HepG2 (cell line): ENCODE measurements around the gene PTPN20. TPM values are rescaled to one million over a fixed set of nuclear protein-coding genes. Genes with fewer than 3 reads are reported as not detected.

ENCODE experiments used
- ATAC-seq: fragments of 200-7000 bp; cut with Tn5 transposase; 3 replicates; pipeline ENCODE4 v1.9.1; 2020; ENCODE audit warnings: mild to moderate bottlenecking, moderate library complexity
- BruUV-seq: library from RNA; stranded (reverse); fragments of 400-500 nt; replicated peaks from 2 replicates; lab custom pipeline; 2021; lab: Mats Ljungman, UMichigan
- CTCF ChIA-PET: fragments of 300-600 bp; formaldehyde crosslinking; extraction: SDS; loops from one replicate; lab custom pipeline; 2021; ENCODE audit warnings: low total read pairs, inconsistent platforms, low intra/inter-chr PET ratio; lab: Yijun Ruan, JAX
- POLR2A ChIA-PET: fragments of 350-600 bp; sonication (Branson Sonifier 250); formaldehyde crosslinking; loops from one replicate; lab custom pipeline; 2020; ENCODE audit warnings: antibody characterized with exemption, inconsistent platforms; lab: Yijun Ruan, JAX
- DNase-seq: peaks from one replicate; pipeline ENCODE4 v3.0.0-alpha.2; 2015; ENCODE audit warnings: low spot score
- FAIRE-seq: peaks from 3 replicates; lab custom pipeline; 2011; peaks lifted over from hg19 to GRCh38; lab: Jason Lieb, UNC
- H2AFZ ChIP-seq: one replicate; pipeline ENCODE4 v1.6.1; 2011; ENCODE audit warnings: low read length, inconsistent platforms
- H3K27ac ChIP-seq: fragments of 300-600 bp; 3 replicates; pipeline ENCODE4 v1.8.0; 2011; ENCODE audit warnings: mixed run types, mild to moderate bottlenecking, mixed read lengths, low read length, inconsistent platforms; ENCODE audit not compliant: insufficient read depth; ENCODE audit errors: extremely low read length
- H3K27me3 ChIP-seq, 2 experiments: fragments of 200-600 bp in 1 of 2; 2 replicates in 1 of 2; 3 replicates in 1 of 2; pipeline versions ENCODE4 v1.6.0 to v1.8.0; 2011; ENCODE audit warnings: low read length in 2 of 2, mild to moderate bottlenecking in 2 of 2, moderate library complexity in 2 of 2, inconsistent platforms in 1 of 2; ENCODE audit not compliant: insufficient read depth in 2 of 2, control insufficient read depth in 1 of 2
- H3K36me3 ChIP-seq, 2 experiments: fragments of 200-600 bp in 1 of 2; replicated peaks in 1 of 2; 2 replicates in 1 of 2; 3 replicates in 1 of 2; pipeline versions ENCODE4 v1.5.1 to v1.8.0; 2011; ENCODE audit warnings: low read length in 2 of 2, inconsistent platforms in 1 of 2; ENCODE audit not compliant: insufficient read depth in 2 of 2, control insufficient read depth in 1 of 2
- H3K4me1 ChIP-seq: 2 replicates; pipeline ENCODE4 v1.5.1; 2012; ENCODE audit warnings: low read length, inconsistent platforms; ENCODE audit not compliant: insufficient read depth
- H3K4me2 ChIP-seq: 2 replicates; pipeline ENCODE4 v1.6.0; 2011; ENCODE audit warnings: low read depth, low read length, inconsistent platforms
- H3K4me3 ChIP-seq, 3 experiments: fragments of 200-600 bp in 1 of 3; sonication (generic), shearing (Covaris generic) in 1 of 3; replicated peaks in 1 of 3; 2 replicates each; pipeline ENCODE4 v1.5.1; 2011 to 2016; ENCODE audit warnings: low read length in 3 of 3, inconsistent platforms in 2 of 3, low read depth in 2 of 3, mild to moderate bottlenecking in 2 of 3, control low read depth in 1 of 3, mixed read lengths in 1 of 3; ENCODE audit not compliant: insufficient read depth in 1 of 3
- H3K79me2 ChIP-seq: one replicate; pipeline ENCODE4 v1.6.1; 2011; ENCODE audit warnings: low read length, inconsistent platforms; ENCODE audit not compliant: insufficient read depth
- H3K9ac ChIP-seq: 2 replicates; pipeline ENCODE4 v1.6.0; 2011; ENCODE audit warnings: mild to moderate bottlenecking, low read depth, low read length, inconsistent platforms; ENCODE audit not compliant: insufficient read depth
- H3K9me3 ChIP-seq: 2 replicates; pipeline ENCODE4 v1.5.1; 2012; ENCODE audit warnings: mild to moderate bottlenecking, low read length
- H4K20me1 ChIP-seq: 2 replicates; pipeline ENCODE4 v1.6.0; 2011; ENCODE audit warnings: inconsistent platforms, mild to moderate bottlenecking, low read length, moderate library complexity; ENCODE audit not compliant: insufficient read depth
- ARHGAP35 ChIP-seq: sonication (generic); formaldehyde crosslinking; IDR thresholded peaks from 2 replicates; pipeline ENCODE4 v1.9.0; 2022; ENCODE audit warnings: mild to moderate bottlenecking, inconsistent platforms, moderate library complexity, missing genetic modification reagents, borderline replicate concordance
- DR1 ChIP-seq: sonication (generic); formaldehyde crosslinking; IDR thresholded peaks from 2 replicates; pipeline ENCODE4 v1.8.0; 2021; ENCODE audit warnings: mild to moderate bottlenecking, missing genetic modification reagents, inconsistent platforms
- EEA1 ChIP-seq: sonication (generic); formaldehyde crosslinking; IDR thresholded peaks from 2 replicates; pipeline ENCODE4 v1.5.1; 2020; ENCODE audit warnings: mild to moderate bottlenecking, missing genetic modification reagents, borderline replicate concordance
- GMEB1 ChIP-seq: sonication (generic); formaldehyde crosslinking; IDR thresholded peaks from 2 replicates; pipeline ENCODE4 v1.5.1; 2020; ENCODE audit warnings: missing genetic modification reagents, mild to moderate bottlenecking, borderline replicate concordance
- HNF4A ChIP-seq: sonication (generic); formaldehyde crosslinking; IDR thresholded peaks from 2 replicates; pipeline ENCODE4 v1.4.0; 2020; ENCODE audit warnings: missing genetic modification reagents
- JUND ChIP-seq: sonication (generic); formaldehyde crosslinking; IDR thresholded peaks from 2 replicates; pipeline ENCODE4 v1.8.0; 2022; ENCODE audit warnings: mild to moderate bottlenecking, missing genetic modification reagents
- KAT2B ChIP-seq: fragments of 150-350 bp; IDR thresholded peaks from 2 replicates; pipeline ENCODE4 v1.6.1; 2014; ENCODE audit warnings: low read depth, low read length, borderline replicate concordance
- KDM2A ChIP-seq: sonication (generic); formaldehyde crosslinking; IDR thresholded peaks from 2 replicates; pipeline ENCODE4 v1.4.0; 2020; ENCODE audit warnings: low read depth, missing genetic modification reagents, borderline replicate concordance
- MAX ChIP-seq: IDR thresholded peaks from 2 replicates; pipeline ENCODE4 v1.6.1; 2012; ENCODE audit warnings: inconsistent platforms
- NFIC ChIP-seq: IDR thresholded peaks from 2 replicates; pipeline ENCODE4 v1.6.1; 2012; ENCODE audit warnings: mild to moderate bottlenecking, low read length, inconsistent platforms
- RFXANK ChIP-seq: IDR thresholded peaks from 2 replicates; pipeline ENCODE4 v1.6.1; 2016
- SETDB1 ChIP-seq: sonication (generic); formaldehyde crosslinking; IDR thresholded peaks from 2 replicates; pipeline ENCODE4 v1.5.1; 2020; ENCODE audit warnings: missing genetic modification reagents, mild to moderate bottlenecking, borderline replicate concordance
- SMC3 ChIP-seq: IDR thresholded peaks from 2 replicates; pipeline ENCODE4 v1.6.1; 2011; ENCODE audit warnings: low read length, improper control_type of control experiment
- TEAD3 ChIP-seq: optimal IDR thresholded peaks from 2 replicates; pipeline ENCODE3; 2016; ENCODE audit warnings: borderline replicate concordance
- ZMYM2 ChIP-seq: sonication (generic); formaldehyde crosslinking; IDR thresholded peaks from 2 replicates; pipeline ENCODE4 v1.8.0; 2022; ENCODE audit warnings: mild to moderate bottlenecking, missing genetic modification reagents
- ZNF20 ChIP-seq: sonication (generic); formaldehyde crosslinking; IDR thresholded peaks from 2 replicates; pipeline ENCODE4 v1.4.0; 2020; ENCODE audit warnings: mild to moderate bottlenecking, moderate library complexity, missing genetic modification reagents
- ZNF253 ChIP-seq: sonication (generic); formaldehyde crosslinking; IDR thresholded peaks from 2 replicates; pipeline ENCODE4 v1.8.0; 2022; ENCODE audit warnings: mild to moderate bottlenecking, missing genetic modification reagents, borderline replicate concordance
- ZNF280B ChIP-seq: sonication (generic); formaldehyde crosslinking; IDR thresholded peaks from 2 replicates; pipeline ENCODE4 v1.5.0; 2020; ENCODE audit warnings: missing genetic modification reagents, mild to moderate bottlenecking, borderline replicate concordance
- ZNF580 ChIP-seq: IDR thresholded peaks from 2 replicates; pipeline ENCODE4 v1.6.1; 2016; ENCODE audit warnings: low read depth, borderline replicate concordance
- ZNF773 ChIP-seq: sonication (generic); formaldehyde crosslinking; IDR thresholded peaks from 2 replicates; pipeline ENCODE4 v1.4.0; 2020; ENCODE audit warnings: missing genetic modification reagents, borderline replicate concordance
- ZNF891 ChIP-seq: sonication (generic); formaldehyde crosslinking; IDR thresholded peaks from 2 replicates; pipeline ENCODE4 v1.5.0; 2020; ENCODE audit warnings: mild to moderate bottlenecking, missing genetic modification reagents
- ZSCAN9 ChIP-seq: IDR thresholded peaks from 2 replicates; pipeline ENCODE4 v1.6.1; 2016; ENCODE audit warnings: borderline replicate concordance
- WGBS: methylation state at CpG from one replicate; pipeline ENCODE4 v1.1.6; 2017; ENCODE audit warnings: low lambda C conversion rate; 5-methylcytosine and 5-hydroxymethylcytosine counted together
- in situ Hi-C: cut with HindIII; loops from 2 replicates; pipeline ENCODE4 v1.10.0; 2017; ENCODE audit warnings: low pct_unique_long_range_greater_than_20kb; ENCODE audit not compliant: extremely low pct_ligation_motif_present
- intact Hi-C: fragments of 100-400 bp; cut with micrococcal nuclease; formaldehyde crosslinking; loops from one replicate; pipeline ENCODE4 v1.10.0; 2022; ENCODE audit not compliant: unreplicated experiment
- polyA plus RNA-seq, 8 experiments: library from polyadenylated mRNA; depleted of rRNA in 3 of 8; stranded (reverse) in 7 of 8; unstranded in 1 of 8; fragments of >200 nt; fragmentation: Illumina TruSeq in 4 of 8; extraction: Trizol in 4 of 8; gene quantifications; 2 replicates each; pipeline versions ENCODE4 v1.2.1 to v1.2.3, GENCODE V29; 2011 to 2016; ENCODE audit warnings: low read depth in 4 of 8, missing spikeins in 1 of 8, mixed read lengths in 1 of 8; ENCODE audit not compliant: insufficient read depth in 1 of 8
- total RNA-seq, 5 experiments: library from RNA; depleted of rRNA; stranded (reverse); fragments of >200 nt; fragmentation: Illumina TruSeq; extraction: Trizol; gene quantifications; 2 replicates each; pipeline ENCODE4 v1.2.3, GENCODE V29; 2016; ENCODE audit warnings: low read depth in 1 of 5

Gene PTPN20
- total and polyA plus RNA-seq, 2 of the 13 experiments (the other 11 are each of a cell fraction or from before 2014, with no cell fraction given), result not detected

- Histone ChIP-seq H2AFZ (no peak overlapping the region), H3K27me3 (peaks cover 4 to 30% of the 10 kb centered on the region in 2 experiments), H3K9ac (no peak overlapping the region), H3K27ac (no peak overlapping the region), H3K4me3 (no peak overlapping the region), H3K9me3 (no peaks in the 10 kb centered on the region), H4K20me1 (no peaks in the 10 kb centered on the region), H3K36me3 (no peaks in the 10 kb centered on the region), H3K4me2 (no peak overlapping the region), H3K79me2 (no peaks in the 10 kb centered on the region), H3K4me1 (peaks cover 14% of the 10 kb centered on the region)
- POLR2A ChIA-PET, result no interaction called here
- no TSS peak for BruUV-seq
- FAIRE-seq (peak; percentile 71), ATAC-seq (peak; percentile 90), DNase-seq (peak; percentile 53)
- CTCF ChIA-PET, result interaction anchor here (0.7 to 3.0 kb wide), 4 partner anchors 245 to 316 kb away, joined by 3 to 18 read pairs (median 4); no protein-coding TSS in a partner anchor
- WGBS, result 24% methylated on average over 4 of the region's 9 CpGs
- in situ Hi-C loops, result loop anchor here (10.0 kb wide), 1 partner anchor 280 kb away; the partner anchor contains the start of gene GDF10
- intact Hi-C loops, result loop anchor here (1.0 kb wide), 1 partner anchor 288 kb away; no protein-coding TSS in a partner anchor
- TF ChIP-seq SETDB1 (CRISPR knock-in tag), result no peak
- TF ChIP-seq ZNF280B (CRISPR knock-in tag), result no peak
- TF ChIP-seq ZNF253, result no peak
- TF ChIP-seq RFXANK (CRISPR knock-in tag), result no peak
- no peak for TF ChIP-seq ZNF20 (CRISPR knock-in tag)
- TF ChIP-seq TEAD3, result peak; percentile 38
- TF ChIP-seq EEA1 (CRISPR knock-in tag), result no peak
- no peak for TF ChIP-seq NFIC
- TF ChIP-seq ARHGAP35, result no peak
- no peak for TF ChIP-seq ZNF773 (CRISPR knock-in tag)
- TF ChIP-seq ZMYM2 (CRISPR knock-in tag), result no peak
- no peak for TF ChIP-seq HNF4A (CRISPR knock-in tag)
- TF ChIP-seq ZNF580 (CRISPR knock-in tag), result no peak
- TF ChIP-seq DR1 (CRISPR knock-in tag), result no peak
- TF ChIP-seq ZNF891, result no peak
- TF ChIP-seq ZSCAN9 (CRISPR knock-in tag), result no peak
- TF ChIP-seq JUND (CRISPR knock-in tag), result peak; percentile 68; the same call in 1 of the 2 replicates
- TF ChIP-seq GMEB1 (CRISPR knock-in tag), result no peak
- TF ChIP-seq KDM2A (CRISPR knock-in tag), result peak; percentile 26; the same call in 1 of the 2 replicates
- TF ChIP-seq KAT2B, result 0 out of 2 replicates have a peak, but pooled peaks have one; percentile 10
- TF ChIP-seq MAX, result peak; percentile 46; the same call in 1 of the 2 replicates
- TF ChIP-seq SMC3, result peak; percentile 65
Observed at GRCh38 chr10:47024399-47025252, 113.4 kb downstream of the PTPN20 start.
